Measurements from ENCODE around the gene RAPH1.
"Not testable (repeated sequence)": the region's sequence is repeated elsewhere in the genome, so short reads cannot be mapped to it uniquely, and the experiment has no call there.

The RAPH1 gene

GRCh38 chr2:203446780-203447179, 88.3 kb downstream of the RAPH1 start:
- DNase-seq (ENCODE audit: insufficient read length) (no peak), FAIRE-seq (no peak)
- TF ChIP-seq TAF1 (IDR thresholded peaks at IDR 0.05; ENCODE audit: borderline replicate concordance, low read depth, low read length): no peak

- FAIRE-seq: no peak
- TF ChIP-seq POLR2AphosphoS5 (IDR thresholded peaks at IDR 0.05; ENCODE audit: low read depth, low read length): no peak
- TF ChIP-seq TAF1 (IDR thresholded peaks at IDR 0.05; ENCODE audit: borderline replicate concordance, low read depth, low read length): no peak
- no peak for TF ChIP-seq POLR2A (IDR thresholded peaks at IDR 0.05; ENCODE audit: low read depth, low read length)
- DNase-seq (ENCODE audit: insufficient read length): no peak
These were observed 89.0 kb downstream of the RAPH1 start for GRCh38 chr2:203446071-203446481.

DNA sequence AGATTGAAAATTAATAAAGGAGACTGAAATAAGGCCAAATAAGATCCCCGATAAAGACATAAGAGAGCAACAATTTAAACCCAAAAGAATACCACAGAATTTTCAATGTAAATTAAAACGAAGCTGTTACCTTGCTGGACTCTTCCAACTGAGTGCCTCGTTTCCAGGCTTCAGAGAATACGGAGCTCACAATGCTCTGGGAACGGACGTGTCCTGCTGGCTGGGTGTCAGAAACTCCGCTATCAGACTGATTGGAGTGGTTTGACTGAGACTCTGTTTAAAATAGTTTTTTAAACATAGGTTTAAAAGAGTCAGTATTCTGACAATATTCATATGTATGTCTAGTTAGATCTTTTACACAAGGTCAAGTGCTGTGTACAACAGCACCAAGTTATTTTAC, 90.4 kb downstream of the RAPH1 start:
- DNase-seq (ENCODE audit: insufficient read length): no peak
- FAIRE-seq: no peak
- TF ChIP-seq POLR2A (IDR thresholded peaks at IDR 0.05; ENCODE audit: low read depth, low read length) (no peak), POLR2AphosphoS5 (IDR thresholded peaks at IDR 0.05; ENCODE audit: low read depth, low read length) (no peak), TAF1 (IDR thresholded peaks at IDR 0.05; ENCODE audit: borderline replicate concordance, low read depth, low read length) (no peak)

DNA sequence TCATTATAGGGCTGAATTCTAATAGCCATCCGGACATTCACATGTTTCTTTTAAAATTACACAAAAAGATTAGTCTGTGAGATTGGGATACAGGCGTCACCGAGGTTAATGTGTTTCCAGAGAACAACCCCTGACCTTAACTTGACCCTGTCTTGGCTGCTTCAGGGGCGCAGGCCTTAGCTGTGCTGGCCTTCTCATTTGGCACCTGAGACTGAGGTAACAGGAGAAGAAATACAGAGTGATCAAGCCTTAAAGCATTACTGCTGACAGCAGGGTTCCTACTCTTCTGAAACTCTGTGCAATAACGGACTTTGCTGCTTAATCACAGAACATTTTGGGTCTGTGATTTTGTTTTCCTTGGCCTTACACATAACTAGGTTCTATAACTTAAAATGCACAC, 92.6 kb downstream of the RAPH1 start:
- FAIRE-seq: no peak
- no peak for DNase-seq (ENCODE audit: insufficient read length)
- no peak for TF ChIP-seq POLR2AphosphoS5 (IDR thresholded peaks at IDR 0.05; ENCODE audit: low read depth, low read length)
- no peak for TF ChIP-seq TAF1 (IDR thresholded peaks at IDR 0.05; ENCODE audit: borderline replicate concordance, low read depth, low read length)
- no peak for TF ChIP-seq POLR2A (IDR thresholded peaks at IDR 0.05; ENCODE audit: low read depth, low read length)

DNA sequence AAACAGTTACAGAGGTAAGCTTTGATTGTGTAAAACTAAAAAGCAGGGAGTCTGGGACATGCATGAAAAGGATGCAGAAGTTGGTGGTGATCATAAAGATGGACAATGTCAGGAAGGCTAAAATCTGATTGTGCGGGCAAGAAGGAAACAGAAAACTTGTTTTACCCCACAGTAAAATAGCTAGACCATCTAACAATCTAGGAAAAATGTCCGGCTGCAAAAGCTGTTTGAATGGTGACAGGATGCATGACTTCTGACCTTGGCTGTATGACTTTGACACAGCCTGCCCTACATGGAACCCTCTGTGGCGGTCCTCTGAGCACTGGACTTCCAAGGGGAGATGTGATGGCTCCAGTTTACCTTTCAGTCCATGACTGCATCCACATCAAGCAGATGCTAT, 93.6 kb downstream of the RAPH1 start:
- TF ChIP-seq POLR2A (IDR thresholded peaks at IDR 0.05; ENCODE audit: low read depth, low read length) (no peak), POLR2AphosphoS5 (IDR thresholded peaks at IDR 0.05; ENCODE audit: low read depth, low read length) (no peak), TAF1 (IDR thresholded peaks at IDR 0.05; ENCODE audit: borderline replicate concordance, low read depth, low read length) (no peak)
- no peak for DNase-seq (ENCODE audit: insufficient read length)
- FAIRE-seq: no peak

- no peak for TF ChIP-seq TAF1 (IDR thresholded peaks at IDR 0.05; ENCODE audit: borderline replicate concordance, low read depth, low read length)
- TF ChIP-seq POLR2AphosphoS5 (IDR thresholded peaks at IDR 0.05; ENCODE audit: low read depth, low read length): no peak
- TF ChIP-seq POLR2A (IDR thresholded peaks at IDR 0.05; ENCODE audit: low read depth, low read length): no peak
- DNase-seq (ENCODE audit: insufficient read length): no peak
These were observed 94.4 kb downstream of the RAPH1 start for GRCh38 chr2:203440671-203441070.

GRCh38 chr2:203438528-203438927, 96.6 kb downstream of the RAPH1 start:
- DNase-seq (ENCODE audit: insufficient read length) (no peak), FAIRE-seq (no peak)
- TF ChIP-seq TAF1 (IDR thresholded peaks at IDR 0.05; ENCODE audit: borderline replicate concordance, low read depth, low read length) (no peak), POLR2AphosphoS5 (IDR thresholded peaks at IDR 0.05; ENCODE audit: low read depth, low read length) (no peak), POLR2A (IDR thresholded peaks at IDR 0.05; ENCODE audit: low read depth, low read length) (no peak)

More at GRCh38 chr2:203440671-203441070, 94.4 kb downstream of the RAPH1 start:
- FAIRE-seq: no peak

GRCh38 chr2:203437511-203437910, 97.6 kb downstream of the RAPH1 start:
- TF ChIP-seq POLR2AphosphoS5 (IDR thresholded peaks at IDR 0.05; ENCODE audit: low read depth, low read length) (no peak), TAF1 (IDR thresholded peaks at IDR 0.05; ENCODE audit: borderline replicate concordance, low read depth, low read length) (no peak), POLR2A (IDR thresholded peaks at IDR 0.05; ENCODE audit: low read depth, low read length) (no peak)
- no peak for FAIRE-seq

GRCh38 chr2:203436496-203436895, 98.6 kb downstream of the RAPH1 start:
- no peak for DNase-seq (ENCODE audit: insufficient read length)
- TF ChIP-seq POLR2A (IDR thresholded peaks at IDR 0.05; ENCODE audit: low read depth, low read length) (no peak), TAF1 (IDR thresholded peaks at IDR 0.05; ENCODE audit: borderline replicate concordance, low read depth, low read length) (no peak), POLR2AphosphoS5 (IDR thresholded peaks at IDR 0.05; ENCODE audit: low read depth, low read length) (no peak)
- FAIRE-seq: no peak

More at GRCh38 chr2:203437511-203437910, 97.6 kb downstream of the RAPH1 start:
- no peak for DNase-seq (ENCODE audit: insufficient read length)

DNA sequence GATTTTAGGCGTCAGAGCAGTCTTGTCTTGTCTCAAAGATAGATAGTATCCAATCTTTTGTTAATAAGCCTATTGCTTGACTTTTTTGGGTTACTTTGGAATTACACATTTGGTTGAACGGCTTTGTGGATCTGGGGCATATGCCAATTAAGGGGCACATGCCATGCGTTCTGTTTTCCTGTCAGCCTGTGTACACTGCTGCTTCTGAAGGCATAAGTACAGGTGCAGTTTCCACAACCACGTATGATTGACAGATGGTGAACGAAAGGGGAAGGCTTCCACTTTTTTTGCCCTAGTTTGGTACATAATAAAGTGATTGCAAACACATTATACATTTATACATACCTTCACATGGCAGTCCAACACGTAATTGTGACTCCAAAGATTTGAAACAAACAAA, 102.3 kb downstream of the RAPH1 start:
- DNase-seq (ENCODE audit: insufficient read length) (no peak), FAIRE-seq (no peak)
- TF ChIP-seq POLR2AphosphoS5 (IDR thresholded peaks at IDR 0.05; ENCODE audit: low read depth, low read length) (no peak), TAF1 (IDR thresholded peaks at IDR 0.05; ENCODE audit: borderline replicate concordance, low read depth, low read length) (no peak), POLR2A (IDR thresholded peaks at IDR 0.05; ENCODE audit: low read depth, low read length) (no peak)

DNA sequence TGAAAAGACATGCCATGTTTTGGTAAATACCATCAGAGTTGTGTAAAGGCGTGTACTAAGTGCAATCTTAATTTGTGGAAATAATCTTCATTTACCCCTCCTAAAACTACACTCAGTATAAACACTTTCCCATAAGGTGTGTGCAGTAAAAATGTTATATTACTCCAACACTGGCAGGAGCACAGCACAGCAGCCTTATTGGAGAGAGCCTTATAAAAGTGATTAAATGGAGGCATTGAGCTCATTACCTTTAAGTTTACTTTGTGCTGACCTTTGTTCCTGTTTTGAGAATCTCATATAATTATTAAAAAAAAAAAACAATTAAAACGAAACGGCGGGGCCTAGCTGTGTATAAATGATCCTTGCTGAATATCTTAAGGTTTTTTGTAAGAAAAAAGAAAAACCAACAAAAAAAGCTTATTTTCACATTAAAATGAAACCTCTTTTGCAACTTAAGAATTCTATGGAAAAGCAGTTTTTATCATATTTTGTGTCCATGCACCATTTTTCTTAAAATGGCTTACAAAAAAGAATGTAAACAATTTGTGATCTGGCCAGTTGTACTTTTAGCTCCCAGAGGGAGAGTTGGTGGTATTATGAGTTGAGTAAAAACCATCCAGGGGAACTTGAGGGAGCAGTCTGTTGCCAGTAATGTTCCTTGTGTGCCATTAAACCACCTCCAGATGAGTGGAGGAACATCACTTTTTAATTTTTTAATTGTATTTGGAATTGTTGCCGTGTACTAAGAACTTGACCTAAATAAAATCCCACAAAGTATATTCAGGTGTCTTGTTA, 103.5 kb downstream of the RAPH1 start:
- TF ChIP-seq POLR2AphosphoS5 (IDR thresholded peaks at IDR 0.05; ENCODE audit: low read depth, low read length) (no peak), POLR2A (IDR thresholded peaks at IDR 0.05; ENCODE audit: low read depth, low read length) (no peak), TAF1 (IDR thresholded peaks at IDR 0.05; ENCODE audit: borderline replicate concordance, low read depth, low read length) (no peak)
- DNase-seq (ENCODE audit: insufficient read length) (no peak), FAIRE-seq (no peak)

DNA sequence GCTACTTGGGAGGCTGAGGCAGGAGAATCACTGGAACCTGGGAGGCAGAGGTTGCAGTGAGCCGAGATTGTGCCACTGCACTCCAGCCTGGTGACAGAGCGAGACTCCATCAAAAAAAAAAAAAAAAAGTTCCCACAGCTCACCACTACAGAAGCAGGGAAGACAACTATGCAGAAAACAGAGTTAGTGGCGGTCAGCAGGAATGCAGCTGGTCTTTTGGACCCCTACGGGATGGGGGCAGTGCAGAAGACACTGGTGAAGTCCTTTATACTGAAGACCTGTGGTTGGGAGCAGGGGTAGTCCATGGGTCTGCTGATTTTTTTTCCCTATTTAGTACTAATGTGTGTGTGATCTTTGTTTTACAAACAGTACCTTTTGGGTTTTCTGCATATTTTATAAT, 105.5 kb downstream of the RAPH1 start:
- not testable (repeated sequence) for DNase-seq (ENCODE audit: insufficient read length); FAIRE-seq

All from GM12892 (cell line).